ENCODE measurements around the gene TFR2. TPM values are rescaled to one million over a fixed set of nuclear protein-coding genes. Genes with fewer than 3 reads are reported as not detected.
"Not testable (repeated sequence)": the region's sequence is repeated elsewhere in the genome, so short reads cannot be mapped to it uniquely, and the experiment has no call there.

The TFR2 gene
- total RNA-seq, 2 donors from 2014 or later, result 0.29 to 0.79 TPM

- DNase-seq; ATAC-seq; intact Hi-C loops (cut with DNase I): not testable (repeated sequence)
Measured at GRCh38 chr7:100669106-100669505, 27.8 kb upstream of the TFR2 start.

DNA sequence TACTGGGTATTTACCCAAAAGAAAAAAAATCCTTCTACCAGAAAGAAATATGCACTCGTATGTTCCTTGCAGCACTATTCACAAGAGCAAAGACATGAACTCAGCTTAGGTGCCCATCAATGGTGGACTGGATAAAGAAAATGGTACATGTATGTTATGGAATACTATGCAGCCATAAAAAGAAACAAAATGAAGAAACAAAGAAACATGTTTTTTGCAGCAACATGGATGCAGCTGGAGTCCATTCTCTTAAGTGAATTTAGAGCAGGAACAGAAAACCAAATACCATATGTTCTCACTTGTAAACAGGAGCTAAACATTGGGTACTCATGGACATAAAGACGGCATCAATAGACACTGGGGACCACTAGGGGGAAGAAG, 26.7 kb upstream of the TFR2 start:
- ATAC-seq (no peak), DNase-seq (no peak)
- intact Hi-C loops (cut with DNase I), result no loop called here

- no peak for DNase-seq
- intact Hi-C loops (cut with DNase I), result no loop called here
- no peak for ATAC-seq
Measured at GRCh38 chr7:100667331-100668068, 26.1 kb upstream of the TFR2 start.

GRCh38 chr7:100665168-100665726, 23.9 kb upstream of the TFR2 start:
- intact Hi-C loops (cut with DNase I), result no loop called here
- ATAC-seq (no peak), DNase-seq (no peak)

DNA sequence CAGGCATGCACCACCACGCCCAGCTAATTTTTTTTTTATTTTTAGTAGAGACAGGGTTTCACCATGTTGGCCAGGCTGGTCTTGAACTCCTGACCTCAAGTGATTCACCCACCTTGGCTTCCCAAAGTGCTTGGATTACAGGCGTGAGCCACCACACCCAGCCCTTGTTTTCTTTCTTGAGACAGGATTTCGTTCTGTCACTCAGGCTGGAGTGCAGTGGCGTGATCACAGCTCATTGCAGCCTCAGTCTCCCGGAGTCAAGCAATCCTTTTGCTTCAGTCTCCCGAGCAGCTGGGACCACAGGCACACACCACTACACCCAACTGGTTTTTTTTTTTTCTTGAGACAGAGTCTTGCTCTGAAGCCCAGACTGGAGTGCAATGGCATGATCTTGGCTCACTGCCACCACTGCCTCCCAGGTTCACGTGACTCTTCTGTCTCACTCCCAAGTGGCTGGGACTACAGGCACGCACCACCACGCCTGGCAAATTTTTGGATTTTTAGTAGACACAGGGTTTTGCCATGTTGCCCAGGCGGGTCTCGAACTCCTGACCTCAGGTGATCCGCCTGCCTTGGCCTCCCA, 20.9 kb upstream of the TFR2 start:
- DNase-seq; ATAC-seq; intact Hi-C loops (cut with DNase I): not testable (repeated sequence)

DNA sequence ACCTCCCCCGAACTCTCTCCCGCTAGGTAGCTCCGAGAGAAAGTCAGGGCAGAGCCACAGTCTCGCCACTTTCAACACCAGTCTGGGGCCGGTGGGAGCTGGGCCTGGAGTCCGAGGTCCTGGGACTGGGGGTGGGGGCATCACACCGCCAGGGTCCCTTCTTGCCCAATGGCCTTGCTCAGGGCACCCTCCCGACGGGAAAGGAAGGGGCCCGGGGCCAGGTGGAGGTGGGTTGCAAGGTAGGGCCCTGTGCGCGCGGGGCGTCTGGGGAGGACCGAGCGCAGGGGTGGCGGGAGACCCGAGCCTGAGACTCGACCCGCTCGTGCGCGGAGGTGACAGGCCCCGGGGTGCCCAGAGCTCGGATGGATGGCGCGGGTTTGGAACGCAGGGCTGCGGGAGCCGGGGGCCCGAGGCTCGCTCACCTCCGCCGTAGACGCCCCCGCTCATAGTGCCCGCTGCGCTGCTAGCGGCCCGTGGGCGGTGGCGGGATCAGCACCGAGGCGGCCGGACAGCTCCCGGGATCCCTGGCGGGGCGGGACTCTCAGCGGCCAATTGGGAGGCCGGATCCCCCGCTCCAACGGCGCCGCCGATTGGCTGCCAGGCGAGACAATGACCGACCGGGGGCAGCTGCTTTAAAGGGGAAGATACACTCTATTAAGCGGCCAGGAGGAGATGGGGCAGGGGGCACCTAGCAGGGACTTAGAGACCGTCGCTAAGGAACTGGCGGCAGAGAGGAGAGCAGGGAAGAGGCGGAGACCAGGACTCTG, 14.7 kb upstream of the TFR2 start, which contains the start of gene ACTL6B:
ACTL6B (minus strand) TSS at position 541 of the 767 bp plus-strand sequence; CDS start at position 447, 94 bp downstream.
- intact Hi-C loops (cut with DNase I), result no loop called here
- DNase-seq, result peak; percentile 60
- ATAC-seq, result peak; percentile 74 to 76

DNA sequence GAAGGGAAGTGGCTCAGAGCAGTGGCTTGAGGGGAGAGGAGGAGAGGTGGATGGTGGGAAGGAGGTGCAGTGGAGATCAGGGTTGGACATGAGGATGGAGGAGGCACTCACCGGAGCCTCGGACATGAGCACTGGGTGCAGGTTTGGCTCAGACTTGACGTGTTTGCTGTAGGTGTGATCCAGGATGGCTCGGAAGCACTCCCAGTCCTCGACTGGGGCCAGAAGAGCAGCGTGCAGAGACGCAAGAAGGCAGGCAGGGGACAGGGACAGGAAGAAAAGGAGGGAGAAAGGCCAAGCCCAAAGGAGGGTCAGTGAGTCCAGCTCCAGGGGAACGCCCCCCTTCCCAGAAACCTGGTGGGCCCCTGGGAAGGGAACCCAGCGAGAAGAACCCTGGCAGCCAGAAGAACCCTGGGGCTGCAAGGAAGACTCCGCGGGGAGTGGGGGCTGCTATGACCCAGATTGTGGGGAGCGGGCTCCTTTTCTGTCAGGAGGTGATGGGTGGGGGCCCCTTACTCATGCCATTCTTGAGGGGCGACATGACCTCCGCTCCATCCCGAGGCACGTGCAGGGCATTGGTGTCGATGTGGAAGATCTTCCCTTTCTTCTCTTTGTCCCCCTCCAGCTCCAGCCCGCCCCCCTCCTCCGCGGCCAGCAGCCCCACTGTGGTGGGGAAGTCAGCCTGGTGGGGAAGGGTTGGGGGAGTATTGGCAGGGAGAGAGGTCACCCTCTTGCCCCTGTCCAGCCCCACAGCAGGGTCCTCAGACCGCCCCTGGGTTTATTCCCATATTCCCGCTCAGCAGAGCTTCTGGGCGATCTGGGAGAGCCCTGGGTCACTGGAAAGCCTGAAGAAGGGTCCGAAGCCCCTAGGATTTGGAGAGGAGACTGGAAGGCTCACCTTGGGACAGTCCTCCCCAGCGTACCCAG, 13.8 kb upstream of the TFR2 start:
- intact Hi-C loops (cut with DNase I), result no loop called here
- no peak for DNase-seq
- no peak for ATAC-seq

GRCh38 chr7:100649826-100650565, 8.6 kb upstream of the TFR2 start:
- DNase-seq (no peak), ATAC-seq (no peak)
- intact Hi-C loops (cut with DNase I), result no loop called here

DNA sequence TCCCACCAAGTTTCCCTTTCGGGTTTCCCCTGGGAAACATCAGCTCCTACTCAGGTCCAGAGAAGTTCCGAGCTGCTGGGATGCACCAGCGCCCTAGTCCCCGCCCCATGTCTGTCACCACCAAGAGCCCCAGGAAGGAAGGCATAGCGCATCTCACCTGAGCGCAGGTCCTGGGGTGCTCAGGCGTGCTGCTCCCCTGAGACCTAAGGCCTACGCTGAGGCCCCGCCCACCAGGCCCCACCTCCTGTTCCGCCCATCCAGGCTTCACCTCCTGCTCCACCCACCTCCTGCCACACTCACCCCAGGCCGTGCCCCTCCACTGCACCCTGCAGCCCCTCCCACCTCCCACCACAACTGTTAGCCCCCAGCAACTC, 1.2 kb upstream of the TFR2 start:
- peak in 1 of 2 donors; percentile 29 for ATAC-seq
- intact Hi-C loops (cut with DNase I), result no loop called here
- no peak for DNase-seq

DNA sequence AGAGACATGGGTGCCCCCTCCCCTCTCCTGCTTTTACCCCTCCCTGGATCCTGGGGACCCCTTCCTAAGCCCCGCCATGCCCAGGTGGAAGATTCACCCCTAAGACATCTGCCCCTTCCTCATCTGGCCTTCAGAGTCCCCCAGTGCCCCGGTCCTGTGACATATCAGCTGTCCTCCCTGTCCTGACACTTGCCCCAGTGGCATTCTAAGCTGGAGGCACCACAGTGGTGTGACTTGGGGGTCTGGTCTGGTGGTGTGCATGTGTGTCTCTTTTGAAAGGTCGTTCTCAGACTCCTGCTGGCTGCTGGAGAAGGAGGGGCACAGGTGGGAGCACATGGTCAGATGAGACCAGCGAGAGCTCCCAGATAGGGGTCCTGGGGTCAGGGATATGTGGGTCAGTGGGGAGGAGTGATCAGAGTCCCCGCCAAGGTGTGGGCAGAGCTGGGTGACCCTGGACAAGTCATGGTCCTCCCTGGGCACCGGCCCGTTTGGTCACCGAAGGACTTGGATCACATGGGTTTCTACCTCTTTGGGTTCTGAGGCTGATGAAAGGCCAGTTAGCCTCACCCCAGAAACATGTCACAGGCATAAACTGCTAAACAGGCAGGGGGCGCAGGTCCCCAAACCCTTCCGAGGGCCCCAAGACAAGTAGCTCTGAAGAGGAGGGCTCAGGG, 645 bp upstream of the TFR2 start:
- no peak for ATAC-seq
- DNase-seq, result no peak
- intact Hi-C loops (cut with DNase I), result no loop called here

- ATAC-seq, result no peak
- no peak for DNase-seq
- intact Hi-C loops (cut with DNase I), result no loop called here
Measured at GRCh38 chr7:100640517-100641440, 573 bp downstream of the TFR2 start.

DNA sequence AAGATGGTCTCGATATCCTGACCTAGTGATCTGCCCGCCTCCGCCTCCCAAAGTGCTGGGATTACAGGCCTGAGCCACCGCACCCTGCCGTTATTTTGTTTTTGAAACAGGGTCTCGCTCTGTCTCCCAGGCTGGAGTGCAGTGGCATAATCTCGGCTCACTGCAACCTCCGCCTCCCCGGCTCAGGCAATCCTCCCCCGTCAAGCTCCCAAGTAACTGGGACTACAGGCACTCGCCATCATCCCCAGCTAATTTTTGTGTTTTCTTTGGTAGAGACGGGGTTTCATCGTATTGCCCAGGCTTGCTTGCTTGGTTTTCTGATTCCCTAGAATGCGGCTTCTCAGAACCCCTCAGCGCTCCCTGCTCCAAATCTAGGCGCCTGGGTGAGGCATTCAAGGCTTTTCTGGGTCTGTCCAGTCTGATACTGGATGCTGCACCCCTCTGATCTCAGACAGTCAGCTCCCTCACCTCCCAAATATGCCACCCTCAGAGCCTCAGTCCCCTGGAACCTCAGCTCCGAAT, 1.3 kb downstream of the TFR2 start:
- intact Hi-C loops (cut with DNase I), result no loop called here
- no peak for DNase-seq
- no peak for ATAC-seq

DNA sequence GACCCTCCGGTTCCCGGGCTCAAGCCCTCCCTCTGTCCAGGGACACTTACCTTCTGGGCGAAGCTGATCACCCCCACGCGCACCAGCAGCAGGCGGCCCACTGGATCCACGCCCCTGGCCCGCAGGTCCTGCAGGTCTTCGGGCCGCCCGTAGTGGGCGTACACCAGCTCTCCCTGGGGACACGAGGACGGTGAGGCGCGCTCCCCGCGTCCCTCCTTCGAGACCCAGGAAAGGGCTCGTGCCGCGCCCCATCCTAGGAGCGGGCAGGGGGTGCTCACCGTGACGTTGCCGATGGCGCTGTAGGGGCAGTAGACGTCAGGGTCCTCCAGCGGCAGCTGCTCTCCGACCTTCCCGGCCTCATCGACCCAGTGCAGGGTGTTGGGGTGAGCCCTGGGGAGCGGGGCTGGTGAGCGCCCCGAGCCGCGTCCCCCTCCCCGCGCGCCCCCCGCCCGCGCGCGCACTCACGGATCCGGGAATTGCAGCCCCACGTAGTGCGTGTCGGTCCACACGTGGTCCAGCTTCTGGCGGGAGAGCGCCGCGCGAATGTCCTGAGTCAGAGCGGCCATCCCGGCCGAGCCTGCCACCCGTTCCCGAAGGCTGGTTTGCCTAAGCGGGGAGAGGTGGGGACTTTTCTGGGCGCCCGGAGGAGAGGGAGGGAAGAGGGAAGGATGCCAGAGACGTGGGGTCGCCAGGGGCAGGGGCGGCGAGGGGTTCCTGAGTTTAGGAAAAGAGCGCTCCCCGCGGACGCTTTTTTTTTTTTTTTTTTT, 8.2 kb downstream of the TFR2 start:
- ATAC-seq (peak; percentile 70 to 78), DNase-seq (peak; percentile 55)
- intact Hi-C loops (cut with DNase I), result no loop called here

DNA sequence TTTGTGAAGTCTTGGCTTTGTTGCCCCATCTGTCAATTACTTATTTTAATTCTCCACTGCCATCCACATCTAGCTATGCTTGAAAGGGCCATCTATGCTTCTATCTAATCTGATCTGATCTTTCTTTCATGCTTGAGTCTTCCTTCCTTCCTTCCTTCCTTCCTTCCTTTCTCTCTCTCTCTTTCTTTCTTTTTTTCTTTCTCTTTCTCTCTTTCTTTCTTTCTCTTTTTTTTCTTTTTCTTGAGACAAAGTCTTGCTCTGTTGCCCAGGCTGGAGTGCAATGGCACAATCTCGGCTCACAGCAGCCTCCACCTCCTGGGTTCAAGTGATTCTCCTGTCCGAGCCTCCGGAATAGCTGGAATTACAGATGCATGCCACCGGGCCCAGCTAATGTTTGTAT, 11.3 kb downstream of the TFR2 start:
- no peak for DNase-seq
- no peak for ATAC-seq
- intact Hi-C loops (cut with DNase I), result no loop called here

DNA sequence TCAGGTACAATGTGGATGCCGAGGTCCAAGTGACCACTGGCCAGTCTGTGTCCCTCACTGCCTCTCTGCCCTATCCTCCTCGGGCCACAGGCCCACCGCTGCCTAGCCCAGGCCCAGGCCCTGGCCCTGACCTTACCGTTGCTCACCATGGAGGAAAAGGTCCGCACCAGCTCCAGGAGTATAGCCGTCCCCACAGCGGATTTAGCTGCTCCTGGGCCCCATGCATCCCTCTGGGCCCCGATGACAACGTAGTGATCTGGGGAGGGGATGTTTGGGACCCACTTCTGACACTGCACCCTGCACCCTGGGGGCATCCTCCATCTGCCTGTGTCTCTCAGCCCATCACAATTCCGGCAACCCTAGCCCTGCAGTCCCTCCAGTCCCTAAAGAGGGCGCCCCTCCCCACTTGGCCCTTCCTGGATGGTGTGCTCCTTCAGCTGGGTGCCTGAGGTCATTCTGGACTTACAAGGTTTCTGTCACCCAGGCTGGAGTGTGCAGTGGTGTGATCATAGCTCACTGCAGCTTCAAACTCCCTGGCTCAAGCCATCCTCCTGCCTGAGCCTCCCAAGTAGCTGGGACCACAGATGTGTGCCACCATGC, 12.1 kb downstream of the TFR2 start:
- intact Hi-C loops (cut with DNase I), result no loop called here
- no peak for ATAC-seq
- no peak for DNase-seq

GRCh38 chr7:100627238-100627549, 14.2 kb downstream of the TFR2 start:
- peak in 1 of 2 donors; percentile 3 for ATAC-seq
- intact Hi-C loops (cut with DNase I), result no loop called here
- DNase-seq, result no peak

All from left cardiac atrium (tissue), 4 donors.